Hepatocyte (in vitro differentiated cells): ENCODE data around the gene CDH19.

ENCODE experiments used
- CTCF ChIP-seq: fragments of 200-600 bp; sonication (generic); IDR thresholded peaks from 2 replicates; pipeline ENCODE4 v1.5.1; 2016; ENCODE audit warnings: antibody characterized with exemption, mild to moderate bottlenecking; ENCODE audit not compliant: poor library complexity
- EZH2 ChIP-seq: fragments of 200-600 bp; sonication (generic); IDR thresholded peaks from 2 replicates; pipeline ENCODE4 v1.6.1; 2016; ENCODE audit warnings: antibody characterized with exemption, mild to moderate bottlenecking, borderline replicate concordance
- EZH2phosphoT487 ChIP-seq: fragments of 200-600 bp; sonication (generic); IDR thresholded peaks from one replicate; pipeline ENCODE4 v1.6.1; 2018; ENCODE audit warnings: antibody characterized with exemption, mild to moderate bottlenecking, low read depth, moderate library complexity; ENCODE audit not compliant: unreplicated experiment, severe bottlenecking

GRCh38 chr18:66615176-66615575 is 11.3 kb upstream of the CDH19 start:
- TF ChIP-seq EZH2 (no peak), CTCF (no peak), EZH2phosphoT487 (no peak)
